Left forelimb (tissue), 1 donor: ENCODE results near the gene CASS4.
"Not testable (repeated sequence)": the region's sequence is repeated elsewhere in the genome, so short reads cannot be mapped to it uniquely, and the experiment has no call there.

Source experiments
- DNase-seq: peaks from one replicate; pipeline ENCODE4 v3.0.0-alpha.2; 2018; ENCODE audit warnings: low spot score

Gene CASS4

GRCh38 chr20:56392881-56393482 is 19.1 kb upstream of the CASS4 start:
- no peak for DNase-seq

GRCh38 chr20:56393653-56394052 is 18.4 kb upstream of the CASS4 start:
- DNase-seq: no peak

DNA sequence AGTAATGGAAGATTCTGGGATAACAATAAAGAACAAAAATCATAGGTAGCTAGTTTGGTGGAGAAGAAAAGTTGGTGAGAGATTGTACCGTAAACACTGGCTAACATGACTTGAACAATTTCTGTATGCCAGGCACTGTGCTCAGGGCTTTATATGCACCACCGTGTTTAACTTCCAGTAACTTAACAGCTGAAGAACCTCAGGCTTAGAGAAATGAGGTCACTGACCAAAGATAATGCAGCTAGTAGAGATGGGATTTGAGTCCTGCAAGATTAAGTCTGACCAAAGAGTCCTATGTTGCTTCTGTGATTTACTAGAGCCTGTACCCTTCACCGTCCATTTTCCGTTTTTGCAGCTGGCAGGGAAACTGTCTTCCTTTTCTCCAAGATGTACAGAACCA is 16.9 kb upstream of the CASS4 start:
- no peak for DNase-seq

DNA sequence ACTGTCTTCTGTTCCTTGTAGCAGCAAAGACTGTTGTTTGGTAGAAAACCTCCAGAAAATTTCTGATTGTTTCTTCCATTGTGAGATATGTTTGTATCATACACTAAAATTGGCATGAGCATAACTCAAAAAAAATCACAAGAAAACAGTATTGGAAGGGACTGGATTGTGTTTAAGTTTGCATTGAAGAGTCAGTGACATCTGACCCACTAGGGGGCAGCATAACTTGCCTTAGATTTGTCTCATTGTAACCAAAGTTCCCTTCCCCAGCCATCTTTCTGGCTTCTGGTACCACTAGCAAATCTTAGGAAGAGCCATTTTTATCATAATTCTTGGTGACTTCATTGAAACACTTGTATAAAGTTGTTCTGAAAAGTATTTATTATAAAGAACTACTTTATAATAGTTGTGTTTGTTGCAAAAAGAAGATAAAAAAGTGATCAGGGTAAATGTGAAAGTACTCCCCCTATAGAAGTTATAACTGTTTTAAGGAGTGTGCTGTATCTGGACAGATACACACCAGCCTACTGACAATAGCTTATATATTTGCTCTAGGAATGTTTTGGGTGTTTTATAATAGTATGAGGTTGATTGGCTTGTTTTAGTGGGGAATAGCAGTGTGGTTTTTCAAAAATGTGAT is 11.9 kb upstream of the CASS4 start:
- no peak for DNase-seq

DNA sequence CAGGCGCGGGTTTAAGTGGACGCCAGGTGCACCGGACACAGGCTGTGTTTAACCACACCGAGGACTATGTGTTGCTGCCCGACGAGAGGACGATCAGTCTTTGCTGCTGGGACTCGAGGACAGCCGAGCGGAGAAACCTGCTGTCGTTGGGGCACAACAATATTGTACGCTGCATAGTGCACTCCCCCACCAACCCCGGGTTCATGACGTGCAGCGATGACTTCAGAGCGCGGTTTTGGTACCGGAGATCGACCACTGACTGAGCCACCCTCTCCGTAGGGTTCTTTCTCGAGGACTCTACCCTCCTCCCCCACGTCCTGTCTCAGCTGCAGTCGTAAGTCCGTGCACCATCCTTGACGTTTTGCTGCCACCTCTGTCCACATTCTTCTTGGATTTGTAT is 8.6 kb upstream of the CASS4 start:
- DNase-seq: no peak

- not testable (repeated sequence) for DNase-seq
Measured at GRCh38 chr20:56405356-56405755, 6.7 kb upstream of the CASS4 start.

GRCh38 chr20:56406910-56407309 is 5.2 kb upstream of the CASS4 start:
- no peak for DNase-seq

- DNase-seq: no peak
Measured at GRCh38 chr20:56409521-56409920, 2.5 kb upstream of the CASS4 start.

DNA sequence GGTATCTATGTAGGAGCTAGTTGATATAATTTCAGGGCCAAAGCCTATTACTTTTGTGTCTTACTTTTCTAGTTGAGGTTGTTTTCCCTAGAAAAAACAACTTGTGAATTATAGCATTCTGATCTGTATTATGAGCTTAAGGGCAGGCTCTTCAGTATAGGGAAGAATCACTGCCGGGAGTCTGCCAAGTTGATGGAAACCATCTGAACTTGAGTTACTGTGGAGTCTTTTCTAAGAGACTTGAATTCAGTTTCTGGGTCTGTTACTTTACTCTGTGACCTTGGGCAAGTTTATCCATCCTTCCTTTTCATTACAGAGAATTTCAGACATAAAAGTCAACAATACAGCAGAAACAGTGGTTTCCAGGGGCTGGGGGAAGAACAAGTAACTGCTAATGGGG is 2.1 kb upstream of the CASS4 start:
- DNase-seq: no peak

- DNase-seq: not testable (repeated sequence)
Measured at GRCh38 chr20:56411287-56411686, 773 bp upstream of the CASS4 start.

GRCh38 chr20:56412473-56412790 is 372 bp downstream of the CASS4 start:
- no peak for DNase-seq

DNA sequence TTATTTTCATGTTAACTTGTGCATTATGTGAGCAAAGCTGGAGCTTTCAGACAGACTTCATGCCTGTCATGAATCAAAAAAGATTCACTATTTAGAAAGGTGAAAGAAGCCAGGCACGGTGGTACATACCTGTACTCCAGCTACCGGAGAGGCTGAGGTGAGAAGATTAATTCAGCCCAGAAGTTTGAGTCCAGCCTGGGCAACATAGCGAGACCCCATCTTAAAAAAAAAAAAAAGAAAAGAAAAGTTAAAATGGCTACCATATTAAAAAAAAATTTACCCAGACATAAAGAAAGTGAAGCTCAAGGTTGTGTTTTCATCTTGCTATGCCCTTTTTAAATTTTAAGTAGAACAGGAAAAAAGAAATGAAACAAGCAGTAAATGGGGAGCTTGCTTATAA is 889 bp downstream of the CASS4 start:
- DNase-seq: no peak

DNA sequence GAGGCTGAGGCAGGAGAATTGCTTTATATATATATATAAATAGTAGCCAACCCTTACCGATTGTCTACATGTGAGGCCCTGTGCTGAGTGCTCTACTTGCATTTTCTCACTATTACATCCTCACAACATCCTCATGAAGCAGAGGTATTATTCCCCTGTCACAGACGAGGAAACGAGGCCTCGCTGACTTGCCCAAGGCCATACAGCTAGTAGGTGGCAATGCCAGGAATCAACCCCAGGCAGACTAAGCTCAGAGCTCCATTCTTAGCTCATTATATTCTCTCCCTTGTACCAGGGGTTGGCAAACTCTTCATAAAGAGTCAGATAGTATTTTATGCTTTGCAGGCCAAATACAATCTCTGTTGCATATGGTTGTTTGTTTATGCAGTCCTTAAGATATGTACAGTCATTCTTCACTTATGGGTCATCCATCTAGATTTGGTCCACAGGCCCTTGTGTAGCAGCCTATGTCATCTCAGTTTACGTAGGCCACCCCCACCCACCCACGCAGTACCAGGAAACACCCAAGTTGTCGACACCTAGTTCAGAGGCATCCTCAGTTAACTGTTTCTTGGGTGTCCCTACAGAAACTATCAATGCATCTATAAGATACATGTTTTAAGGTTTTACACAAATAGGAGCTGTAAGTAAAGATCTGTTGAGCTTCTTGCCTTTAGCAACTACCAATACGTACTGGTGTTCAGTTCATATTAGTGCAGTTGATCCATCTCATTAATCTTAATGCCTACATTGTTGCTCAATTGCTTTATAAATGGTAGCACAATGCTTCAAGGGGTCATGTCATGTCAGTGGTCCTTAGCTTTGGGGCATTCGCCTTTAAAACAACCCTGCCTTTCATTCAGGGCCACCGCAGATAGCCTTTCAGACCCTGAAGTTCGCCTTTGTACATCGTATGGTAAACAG is 3.0 kb downstream of the CASS4 start:
- DNase-seq: no peak

- DNase-seq: no peak
Measured at GRCh38 chr20:56417402-56417801, 5.3 kb downstream of the CASS4 start.

GRCh38 chr20:56417911-56418310 is 5.9 kb downstream of the CASS4 start:
- no peak for DNase-seq

- no peak for DNase-seq
Measured at GRCh38 chr20:56418385-56418861, 6.4 kb downstream of the CASS4 start.

DNA sequence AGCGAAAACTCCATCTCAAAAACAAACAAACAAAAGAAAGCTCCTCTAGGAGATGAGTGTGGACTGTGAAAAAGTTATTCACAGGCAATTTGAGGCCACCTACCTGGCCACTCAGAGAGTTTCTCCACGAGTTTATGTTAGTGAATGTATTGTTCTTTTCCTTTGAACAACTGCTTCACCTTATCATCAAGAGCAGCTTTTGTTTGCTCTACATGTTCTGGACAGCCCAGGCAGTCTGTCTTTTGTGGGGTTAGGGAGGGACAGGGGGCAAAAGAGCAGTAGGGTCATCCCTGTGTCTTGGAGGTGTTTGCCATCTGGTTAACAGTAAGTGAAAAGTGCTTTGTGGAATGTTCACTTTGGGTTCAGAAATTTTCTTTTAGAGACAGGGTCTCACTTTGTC is 8.0 kb downstream of the CASS4 start:
- DNase-seq: no peak

DNA sequence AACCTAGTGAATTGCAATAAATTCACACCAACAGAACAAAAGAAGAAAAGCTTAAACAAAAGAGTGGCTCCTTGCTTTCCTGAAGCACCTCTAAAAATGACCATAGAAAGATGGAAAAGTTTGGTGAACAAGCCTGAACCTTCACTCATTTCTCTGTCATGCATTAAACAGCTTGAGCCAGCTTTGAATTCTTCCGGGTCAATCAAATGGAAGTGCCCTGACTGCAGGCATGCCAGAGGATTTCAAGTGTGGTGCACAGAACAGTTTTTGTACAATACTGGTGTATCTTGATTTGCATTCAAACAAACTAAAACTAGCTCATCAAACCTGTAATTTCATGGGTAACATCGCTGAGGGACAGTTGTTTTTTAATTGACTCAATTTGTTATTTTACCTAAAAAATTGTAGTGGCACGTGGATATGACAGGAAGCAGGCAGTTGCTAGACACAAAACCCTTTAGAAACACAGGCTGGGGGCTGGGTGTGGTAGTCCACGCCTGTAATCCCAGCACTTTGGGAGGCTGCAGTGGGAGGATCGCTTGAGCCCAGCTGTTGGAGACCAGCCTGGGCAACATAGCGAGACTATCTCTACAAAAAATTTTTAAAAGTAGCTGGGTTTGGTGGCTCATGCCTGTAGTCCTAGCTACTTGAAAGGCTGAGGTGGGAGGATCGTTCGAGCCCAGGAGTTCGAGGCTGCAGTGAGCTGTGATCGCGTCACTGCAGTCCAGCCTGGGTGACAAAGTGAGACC is 9.1 kb downstream of the CASS4 start:
- DNase-seq: no peak

GRCh38 chr20:56422076-56422823 is 10.2 kb downstream of the CASS4 start:
- no peak for DNase-seq

DNA sequence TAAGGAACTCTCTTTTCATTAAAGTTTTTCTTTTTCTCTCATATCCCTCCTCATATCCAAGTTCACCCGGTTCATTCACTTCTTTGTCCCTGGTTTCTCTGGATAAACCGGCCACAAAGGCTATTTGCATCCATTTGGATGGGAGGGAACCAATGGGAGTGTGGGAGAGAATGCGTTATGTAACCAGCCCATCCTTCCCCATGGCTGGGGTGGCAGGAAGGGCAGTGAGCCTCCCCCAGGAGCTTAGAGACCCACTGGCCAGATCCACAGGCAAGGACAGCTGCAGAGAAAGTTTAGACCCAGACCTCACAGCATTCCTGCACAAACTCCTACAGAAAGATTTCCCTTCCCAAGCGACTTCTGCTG is 10.7 kb downstream of the CASS4 start:
- DNase-seq: no peak

DNA sequence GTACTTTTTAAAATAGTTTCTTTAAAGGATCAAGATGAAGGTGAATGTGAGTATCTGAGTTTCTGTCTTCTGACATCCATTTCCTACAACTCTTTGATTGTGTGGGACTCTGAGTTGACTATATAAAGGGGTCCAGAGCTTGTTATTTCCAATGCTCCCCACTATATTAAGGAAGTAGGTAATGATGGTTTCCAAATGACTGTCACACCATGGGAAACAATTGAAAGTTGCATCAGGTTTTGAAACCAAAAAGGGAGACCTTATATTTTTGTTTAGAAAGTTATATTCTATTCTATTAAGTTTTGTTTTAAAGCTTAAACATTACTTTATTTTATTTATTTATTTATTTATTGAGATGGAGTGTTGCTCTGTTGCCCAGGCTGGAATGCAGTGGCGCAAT is 11.2 kb downstream of the CASS4 start:
- DNase-seq: no peak

DNA sequence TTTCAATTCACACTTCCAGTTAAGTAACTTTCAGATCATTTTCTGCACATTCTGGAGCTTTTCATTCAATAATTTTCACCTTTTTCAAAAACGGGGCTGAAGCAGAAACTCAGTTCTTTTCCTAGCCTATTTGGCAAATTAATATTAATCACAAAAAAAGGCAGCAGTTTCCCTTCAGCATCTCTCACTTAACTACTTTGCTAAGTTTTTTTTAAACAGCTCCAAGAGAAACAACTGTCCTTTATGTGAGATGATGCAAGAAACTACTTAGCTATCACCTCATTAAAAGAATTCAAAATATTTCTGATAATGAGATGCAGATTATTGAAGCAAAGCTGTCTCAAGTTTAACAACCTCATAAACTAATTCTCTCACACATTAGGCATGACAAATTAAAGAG is 11.8 kb downstream of the CASS4 start:
- no peak for DNase-seq
